Sigmoid colon (tissue), 4 donors: ENCODE data around the gene NDOR1.

ENCODE experiments used
- POLR2A ChIP-seq, 2 donors: fragments of 450-650 bp; IDR thresholded peaks; one replicate each; pipeline ENCODE4 v1.6.1; 2016; ENCODE audit warnings: antibody characterized with exemption in 2 of 2, mild to moderate bottlenecking in 2 of 2, moderate library complexity in 2 of 2
- POLR2AphosphoS5 ChIP-seq, 4 donors: sonication (generic); formaldehyde crosslinking; IDR thresholded peaks; one replicate each; pipeline ENCODE4 v1.6.1; 2017; ENCODE audit warnings: antibody characterized with exemption in 4 of 4
- TF ChIP-seq, protein P1 (sequence below), 4 experiments: fragments of 450-650 bp in 3 of 4; fragments of 200-600 bp in 1 of 4; IDR thresholded peaks; one replicate each; pipeline ENCODE4 v1.5.1; 2016 to 2019; ENCODE audit warnings: antibody characterized with exemption in 4 of 4, mild to moderate bottlenecking in 3 of 4, moderate library complexity in 2 of 4

DNA sequence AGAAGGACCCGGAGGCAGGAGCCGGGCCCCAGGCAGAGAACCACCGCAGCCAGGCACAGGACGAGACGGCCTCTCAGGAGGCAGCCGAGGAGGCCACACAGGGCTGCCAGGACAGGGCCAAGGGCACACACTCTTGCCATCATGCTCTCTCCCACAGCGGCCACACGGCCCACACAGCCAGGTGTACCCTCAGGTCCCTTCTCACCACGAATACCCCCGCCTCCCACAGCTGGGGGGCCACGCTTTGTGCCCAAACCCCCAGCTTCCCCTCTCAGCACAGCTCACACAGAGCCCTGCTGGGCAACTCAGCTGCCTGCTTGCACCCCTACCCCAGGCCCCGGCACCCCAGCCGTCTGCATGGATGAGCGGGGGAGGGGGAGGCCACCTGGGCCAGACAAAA lies 11.7 kb upstream of the NDOR1 start:
- TF ChIP-seq, protein P1, sequence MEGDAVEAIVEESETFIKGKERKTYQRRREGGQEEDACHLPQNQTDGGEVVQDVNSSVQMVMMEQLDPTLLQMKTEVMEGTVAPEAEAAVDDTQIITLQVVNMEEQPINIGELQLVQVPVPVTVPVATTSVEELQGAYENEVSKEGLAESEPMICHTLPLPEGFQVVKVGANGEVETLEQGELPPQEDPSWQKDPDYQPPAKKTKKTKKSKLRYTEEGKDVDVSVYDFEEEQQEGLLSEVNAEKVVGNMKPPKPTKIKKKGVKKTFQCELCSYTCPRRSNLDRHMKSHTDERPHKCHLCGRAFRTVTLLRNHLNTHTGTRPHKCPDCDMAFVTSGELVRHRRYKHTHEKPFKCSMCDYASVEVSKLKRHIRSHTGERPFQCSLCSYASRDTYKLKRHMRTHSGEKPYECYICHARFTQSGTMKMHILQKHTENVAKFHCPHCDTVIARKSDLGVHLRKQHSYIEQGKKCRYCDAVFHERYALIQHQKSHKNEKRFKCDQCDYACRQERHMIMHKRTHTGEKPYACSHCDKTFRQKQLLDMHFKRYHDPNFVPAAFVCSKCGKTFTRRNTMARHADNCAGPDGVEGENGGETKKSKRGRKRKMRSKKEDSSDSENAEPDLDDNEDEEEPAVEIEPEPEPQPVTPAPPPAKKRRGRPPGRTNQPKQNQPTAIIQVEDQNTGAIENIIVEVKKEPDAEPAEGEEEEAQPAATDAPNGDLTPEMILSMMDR (IDR thresholded peaks at IDR 0.05) = no peak
- TF ChIP-seq POLR2A (IDR thresholded peaks at IDR 0.05) (no peak), POLR2AphosphoS5 (IDR thresholded peaks at IDR 0.05) (no peak)
